ENCODE data around the gene GCM1.

The GCM1 gene

GRCh38 chr6:53144802-53145201 is 3.8 kb downstream of the GCM1 start:
- no peak for FAIRE-seq

- FAIRE-seq = no peak
These were observed 4.9 kb downstream of the GCM1 start for GRCh38 chr6:53143710-53144109.

DNA sequence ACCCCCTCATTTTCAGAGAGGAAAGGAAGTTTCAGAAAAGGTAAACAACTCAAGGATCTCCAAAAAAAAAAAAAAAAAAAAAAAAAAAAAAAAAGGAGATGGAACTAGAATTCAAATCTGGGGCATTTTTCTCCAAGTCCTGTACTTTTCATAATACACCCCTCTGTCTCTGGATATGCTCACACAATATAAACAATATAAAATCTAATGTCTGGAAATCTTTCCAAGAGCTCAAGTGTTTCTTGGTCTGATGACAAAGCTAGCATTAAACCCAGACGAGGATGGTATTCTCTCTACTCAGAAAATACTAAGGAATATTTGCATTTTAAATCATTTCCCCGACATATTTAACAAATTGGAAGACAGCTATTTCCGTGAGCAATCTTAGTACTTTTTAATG is 5.8 kb downstream of the GCM1 start:
- FAIRE-seq = no peak

- no peak for FAIRE-seq
These were observed 8.7 kb downstream of the GCM1 start for GRCh38 chr6:53139841-53140413.

DNA sequence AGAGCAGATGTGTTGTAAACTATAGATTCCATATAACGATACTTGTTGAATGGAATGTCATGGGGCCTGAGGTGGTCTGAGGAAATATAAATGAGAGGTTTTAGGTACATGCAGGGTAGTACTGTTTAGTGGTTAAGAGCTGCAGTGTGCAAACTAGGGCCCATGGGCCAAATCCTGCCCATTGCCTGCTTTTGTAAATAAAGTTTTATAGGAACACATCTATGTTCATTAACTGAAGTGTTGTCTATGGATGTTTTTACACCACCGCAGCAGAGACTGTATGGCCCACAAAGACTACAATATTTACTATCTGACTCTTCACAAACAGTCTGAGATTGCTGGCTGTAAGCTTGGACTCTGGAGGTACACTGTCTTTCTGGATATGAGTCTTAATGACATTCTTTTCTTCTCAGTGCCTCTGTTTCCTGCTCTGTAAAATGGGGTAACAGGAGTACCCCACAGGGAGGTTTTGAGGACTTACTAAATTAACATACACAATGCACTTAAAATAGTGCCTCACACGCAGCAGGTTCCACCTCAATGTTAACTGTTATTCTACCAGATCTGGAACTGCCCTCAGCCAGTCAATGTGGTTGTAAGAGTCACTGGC is 12.5 kb downstream of the GCM1 start:
- FAIRE-seq = no peak

DNA sequence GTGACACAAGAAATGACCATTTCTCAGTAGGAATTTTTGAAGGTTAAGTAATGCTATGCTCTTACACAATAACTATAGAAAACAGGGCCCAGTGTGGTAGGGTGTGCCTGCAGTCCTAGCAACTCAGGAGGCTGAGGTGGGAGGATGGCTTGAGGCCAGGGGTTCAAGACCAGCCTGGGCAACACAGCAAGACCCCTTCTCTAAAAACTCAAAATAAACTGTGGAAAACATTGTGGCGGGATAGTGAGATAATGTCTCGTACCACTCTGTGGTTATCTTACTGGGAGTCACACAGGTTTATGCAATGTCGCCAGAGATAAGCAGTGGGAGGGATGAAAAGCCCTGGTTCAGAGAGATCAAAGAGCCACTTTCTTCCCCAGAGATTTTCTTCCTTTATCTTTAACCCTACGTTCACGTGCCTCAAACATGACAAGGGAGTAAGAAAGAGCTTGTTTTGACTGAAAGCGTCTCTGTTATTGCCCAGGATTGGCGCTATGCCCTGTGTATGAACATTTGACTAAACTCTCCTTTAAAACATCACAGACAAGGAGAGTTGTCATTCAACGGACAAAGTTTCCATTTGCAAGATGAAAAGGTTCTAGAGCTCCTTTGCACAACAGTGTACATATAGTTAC is 13.9 kb downstream of the GCM1 start:
- FAIRE-seq = no peak

- FAIRE-seq = no peak
These were observed 14.7 kb downstream of the GCM1 start for GRCh38 chr6:53133961-53134360.

DNA sequence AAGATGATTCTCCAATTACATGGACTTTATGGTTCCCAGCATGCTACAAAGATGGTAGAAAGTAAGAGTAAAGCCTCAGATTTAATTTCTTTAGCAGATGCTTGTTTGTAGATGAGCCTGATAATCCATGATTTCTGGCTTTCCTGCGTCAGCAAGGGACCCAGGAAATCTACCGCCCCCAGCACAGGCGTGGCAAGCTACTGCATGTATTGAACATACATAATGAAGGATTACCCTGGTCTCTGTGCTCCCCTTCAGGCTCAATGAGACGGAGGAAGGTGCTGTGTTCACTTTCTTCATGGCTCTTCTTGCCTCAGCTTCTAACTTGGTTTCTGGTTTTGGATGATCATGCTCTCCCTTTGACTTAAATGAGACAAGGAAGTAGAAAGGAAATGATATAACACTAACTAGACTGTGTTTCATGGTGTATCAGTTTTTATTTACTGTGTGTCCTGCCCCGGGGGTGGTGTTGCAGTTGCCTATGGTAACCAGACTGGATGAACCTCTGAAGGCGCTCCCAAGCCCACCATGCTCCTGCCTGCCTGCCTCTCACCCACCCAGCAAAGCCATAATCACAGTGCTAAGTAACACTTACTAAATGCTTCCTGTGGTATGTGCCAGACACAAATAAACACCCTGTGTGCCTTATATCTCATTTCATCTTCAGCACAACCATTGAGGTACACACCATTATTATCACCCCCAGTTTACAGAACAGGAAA is 17.9 kb downstream of the GCM1 start:
- no peak for FAIRE-seq

DNA sequence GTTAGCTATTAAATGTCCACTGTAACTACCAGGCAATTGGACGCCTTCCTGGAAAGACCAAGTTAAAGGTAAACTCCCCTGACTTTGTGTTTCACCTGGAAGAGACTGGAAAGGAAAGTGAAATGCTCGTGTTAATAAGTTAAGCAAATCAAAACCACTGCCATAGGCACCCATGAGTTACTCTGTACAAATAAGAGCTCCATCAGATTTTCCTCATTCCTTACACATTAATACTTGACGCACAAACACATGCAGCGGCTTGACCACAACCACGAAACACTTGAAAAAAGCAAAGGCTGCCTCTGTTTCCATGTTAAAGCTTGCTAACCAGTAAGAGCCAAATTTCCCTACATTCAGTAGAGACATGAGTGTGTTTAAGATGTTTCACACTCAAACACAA is 19.8 kb downstream of the GCM1 start:
- no peak for FAIRE-seq

DNA sequence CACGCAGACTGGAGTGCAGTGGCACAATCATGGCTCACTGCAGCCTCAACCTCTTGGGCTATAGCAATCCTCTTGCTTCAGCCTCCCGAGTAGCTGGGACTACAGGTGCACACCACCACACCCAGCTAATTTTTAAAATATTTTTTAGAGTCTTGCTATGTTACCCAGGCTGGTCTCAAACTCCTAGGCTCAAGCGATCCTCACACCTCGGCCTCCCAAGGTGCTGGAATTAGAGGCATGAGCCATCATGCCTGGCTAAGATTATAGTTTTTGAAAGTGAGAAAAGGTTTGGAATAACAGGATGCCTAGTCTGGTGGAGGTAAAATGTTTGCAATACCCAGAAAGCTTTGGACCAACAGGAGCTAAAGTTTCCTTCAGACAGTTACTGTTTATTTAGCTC is 23.4 kb downstream of the GCM1 start:
- FAIRE-seq = no peak

- FAIRE-seq = no peak
These were observed 24.4 kb downstream of the GCM1 start for GRCh38 chr6:53124131-53124800.

DNA sequence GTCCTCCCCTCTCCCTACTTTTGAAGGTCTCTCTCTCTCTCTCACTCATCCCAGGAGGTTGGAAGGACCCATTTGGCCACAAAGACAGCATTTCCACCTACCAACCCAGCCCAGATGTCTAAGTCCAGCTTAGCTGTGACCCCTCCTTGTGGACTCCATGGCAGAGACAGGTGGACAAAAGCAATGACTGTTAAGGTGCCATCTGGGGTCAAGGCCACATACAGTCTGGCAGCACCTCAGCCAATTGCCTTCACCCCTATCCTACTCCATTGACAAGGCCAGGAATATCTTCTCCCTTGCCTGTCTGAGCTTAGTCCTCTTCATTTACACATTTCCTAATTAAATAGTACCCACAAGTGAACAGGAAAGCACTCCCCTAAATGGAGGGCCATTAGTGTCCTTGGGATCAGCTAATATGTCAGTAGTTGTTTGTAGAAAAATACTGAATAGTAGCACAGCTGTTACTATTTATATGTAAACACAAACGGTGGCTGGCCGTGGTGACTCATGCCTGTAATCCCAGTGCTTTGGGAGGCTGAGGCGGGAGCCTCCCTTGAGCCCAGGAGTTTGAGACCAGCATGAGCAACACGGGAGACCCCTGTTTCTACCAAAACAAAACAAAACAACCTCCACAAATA is 28.8 kb downstream of the GCM1 start:
- FAIRE-seq = no peak

GRCh38 chr6:53119349-53119748 is 29.3 kb downstream of the GCM1 start:
- no peak for FAIRE-seq

DNA sequence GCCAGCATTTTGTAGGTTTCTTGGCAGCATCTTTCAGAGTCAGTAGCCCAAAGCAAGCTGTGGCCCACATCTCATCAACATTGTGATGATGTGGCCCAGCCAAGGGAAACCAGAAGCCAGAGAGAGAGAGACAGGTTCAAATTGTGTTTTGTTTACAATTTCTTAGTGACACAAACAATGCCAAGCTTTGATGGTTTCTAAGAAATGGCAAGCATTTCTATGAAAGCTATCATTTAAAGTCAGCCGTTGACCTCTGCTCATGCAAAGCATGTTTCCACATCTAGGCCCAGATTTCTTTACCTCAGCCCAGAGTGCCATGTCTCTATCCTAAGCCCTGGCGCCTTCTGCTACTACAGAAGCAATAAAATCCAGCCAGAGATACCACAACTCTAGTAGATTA is 32.9 kb downstream of the GCM1 start:
- FAIRE-seq = no peak

DNA sequence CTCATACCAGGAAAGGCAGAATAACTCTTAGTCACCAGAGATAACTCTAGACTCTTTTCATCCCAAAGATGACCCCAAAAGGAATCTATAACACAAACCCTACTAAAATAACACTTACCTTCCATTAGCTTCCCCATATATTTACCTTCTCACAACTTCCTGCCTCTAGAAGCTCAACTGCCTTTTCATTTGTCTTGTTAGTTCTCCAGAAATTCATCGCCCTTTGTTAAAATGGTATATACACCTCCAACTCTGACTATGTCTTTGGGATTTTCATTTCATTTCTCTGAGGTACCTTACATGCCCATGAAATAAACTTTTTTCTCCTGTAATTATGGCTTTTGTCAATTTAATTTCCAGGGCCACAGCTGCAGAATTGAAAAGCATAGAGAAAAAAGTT is 33.5 kb downstream of the GCM1 start:
- FAIRE-seq = no peak

- no peak for FAIRE-seq
These were observed 34.9 kb downstream of the GCM1 start for GRCh38 chr6:53113742-53114141.

DNA sequence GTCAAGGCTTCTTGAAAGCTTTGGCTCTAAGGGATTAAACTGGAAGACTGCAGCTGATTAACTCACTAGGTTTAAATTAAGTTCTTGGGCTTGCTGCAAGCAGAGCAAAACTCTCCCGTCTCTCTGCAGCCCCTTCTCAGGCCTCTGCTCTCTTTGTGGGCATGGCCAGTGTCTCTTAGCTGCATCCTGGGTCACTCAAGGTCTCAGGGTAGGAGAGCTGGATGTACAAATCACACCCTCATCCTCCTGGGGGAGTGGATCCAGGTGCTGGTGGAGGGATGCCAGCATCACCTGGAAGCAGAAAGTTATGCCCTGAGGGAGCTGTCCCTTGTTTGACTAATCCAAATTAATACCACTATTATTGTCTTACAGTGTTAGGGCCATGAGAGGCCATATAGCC is 35.8 kb downstream of the GCM1 start:
- FAIRE-seq = no peak

- FAIRE-seq = no peak
These were observed 36.2 kb downstream of the GCM1 start for GRCh38 chr6:53112404-53112803.

GRCh38 chr6:53111865-53112264 is 36.8 kb downstream of the GCM1 start:
- no peak for FAIRE-seq

GRCh38 chr6:53109612-53110011 is 39.0 kb downstream of the GCM1 start:
- no peak for FAIRE-seq

- FAIRE-seq = no peak
These were observed 41.5 kb downstream of the GCM1 start for GRCh38 chr6:53107091-53107490.

- FAIRE-seq = no peak
These were observed 43.7 kb downstream of the GCM1 start for GRCh38 chr6:53104916-53105315.

Data from colon (tissue), 2 donors.